ENCODE data around the gene CACNA1H. TPM values are rescaled to one million over a fixed set of nuclear protein-coding genes. Genes with fewer than 3 reads are reported as not detected.

CACNA1H gene
- total RNA-seq, 1 donor from 2014 or later = 6.7 TPM

DNA sequence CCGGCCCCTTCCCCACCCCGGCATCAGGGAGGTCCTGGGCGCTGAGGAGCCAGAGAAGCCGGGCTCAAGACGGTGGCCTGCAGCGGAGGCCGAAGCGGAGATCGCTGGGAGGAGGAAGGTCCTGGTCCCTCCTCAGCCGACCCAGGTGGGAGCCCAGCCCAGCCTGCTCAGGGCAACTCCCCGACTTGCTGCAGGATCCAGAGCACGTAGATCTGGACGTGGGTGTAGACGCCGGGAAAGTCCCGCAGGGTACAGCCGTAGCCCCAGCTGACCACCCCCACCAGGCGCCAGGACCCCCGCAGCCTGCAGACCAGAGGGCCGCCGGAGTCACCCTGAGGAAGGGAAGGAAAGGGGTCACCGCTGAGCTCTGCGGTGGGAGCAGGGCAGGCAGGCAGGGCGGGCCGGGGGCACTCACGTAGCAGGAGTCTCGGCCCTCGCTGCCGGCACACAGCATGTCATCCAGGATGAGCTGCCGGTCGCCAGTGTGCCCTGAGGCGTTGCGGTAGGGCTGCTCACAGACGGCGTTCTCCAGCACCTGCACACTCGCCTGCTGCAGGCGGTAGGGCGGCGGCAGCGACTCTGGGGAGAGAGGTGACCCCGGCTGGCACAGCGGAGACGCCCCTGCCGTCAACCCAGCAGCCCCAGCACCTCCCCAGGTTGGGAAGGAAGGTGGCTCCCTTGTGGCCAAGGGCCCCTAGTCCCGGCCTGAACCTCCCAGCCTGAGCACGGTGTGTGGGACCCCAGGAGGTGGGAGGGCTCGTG is 108.4 kb downstream of the CACNA1H start:
- TF ChIP-seq, protein P1, sequence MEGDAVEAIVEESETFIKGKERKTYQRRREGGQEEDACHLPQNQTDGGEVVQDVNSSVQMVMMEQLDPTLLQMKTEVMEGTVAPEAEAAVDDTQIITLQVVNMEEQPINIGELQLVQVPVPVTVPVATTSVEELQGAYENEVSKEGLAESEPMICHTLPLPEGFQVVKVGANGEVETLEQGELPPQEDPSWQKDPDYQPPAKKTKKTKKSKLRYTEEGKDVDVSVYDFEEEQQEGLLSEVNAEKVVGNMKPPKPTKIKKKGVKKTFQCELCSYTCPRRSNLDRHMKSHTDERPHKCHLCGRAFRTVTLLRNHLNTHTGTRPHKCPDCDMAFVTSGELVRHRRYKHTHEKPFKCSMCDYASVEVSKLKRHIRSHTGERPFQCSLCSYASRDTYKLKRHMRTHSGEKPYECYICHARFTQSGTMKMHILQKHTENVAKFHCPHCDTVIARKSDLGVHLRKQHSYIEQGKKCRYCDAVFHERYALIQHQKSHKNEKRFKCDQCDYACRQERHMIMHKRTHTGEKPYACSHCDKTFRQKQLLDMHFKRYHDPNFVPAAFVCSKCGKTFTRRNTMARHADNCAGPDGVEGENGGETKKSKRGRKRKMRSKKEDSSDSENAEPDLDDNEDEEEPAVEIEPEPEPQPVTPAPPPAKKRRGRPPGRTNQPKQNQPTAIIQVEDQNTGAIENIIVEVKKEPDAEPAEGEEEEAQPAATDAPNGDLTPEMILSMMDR (IDR thresholded peaks at IDR 0.05; ENCODE audit: insufficient read depth, low read length, poor library complexity, severe bottlenecking) = no peak
- Histone ChIP-seq H3K36me3 (ENCODE audit: control insufficient read depth, insufficient read depth, low read length) (no peaks in the 10 kb centered on the region), H3K27me3 (ENCODE audit: control insufficient read depth, insufficient read depth, low read length) (peaks cover 48% of the 10 kb centered on the region), H3K4me3 (ENCODE audit: low read depth, low read length) (no peak overlapping the region)
- DNase-seq (ENCODE audit: low read depth) = no peak

- Histone ChIP-seq H3K27me3 (ENCODE audit: control insufficient read depth, insufficient read depth, low read length) (peaks cover 48% of the 10 kb centered on the region), H3K36me3 (ENCODE audit: control insufficient read depth, insufficient read depth, low read length) (no peaks in the 10 kb centered on the region), H3K4me3 (ENCODE audit: low read depth, low read length) (no peak overlapping the region)
- no peak for DNase-seq (ENCODE audit: low read depth)
- TF ChIP-seq, protein P1 (IDR thresholded peaks at IDR 0.05; ENCODE audit: insufficient read depth, low read length, poor library complexity, severe bottlenecking) = no peak
Observed at GRCh38 chr16:1262210-1262845, 109.4 kb downstream of the CACNA1H start.

- Histone ChIP-seq H3K4me3 (ENCODE audit: low read depth, low read length) (no peak overlapping the region), H3K27me3 (ENCODE audit: control insufficient read depth, insufficient read depth, low read length) (peaks cover 48% of the 10 kb centered on the region), H3K36me3 (ENCODE audit: control insufficient read depth, insufficient read depth, low read length) (no peaks in the 10 kb centered on the region)
- TF ChIP-seq, protein P1 (IDR thresholded peaks at IDR 0.05; ENCODE audit: insufficient read depth, low read length, poor library complexity, severe bottlenecking) = no peak
- no peak for DNase-seq (ENCODE audit: low read depth)
Observed at GRCh38 chr16:1262846-1263221, 109.9 kb downstream of the CACNA1H start.

- no peak for DNase-seq (ENCODE audit: low read depth)
- TF ChIP-seq, protein P1 (IDR thresholded peaks at IDR 0.05; ENCODE audit: insufficient read depth, low read length, poor library complexity, severe bottlenecking) = no peak
- H3K4me3 ChIP-seq (ENCODE audit: low read depth, low read length) = no peak overlapping the region
- peaks cover 47% of the 10 kb centered on the region for H3K27me3 ChIP-seq (ENCODE audit: control insufficient read depth, insufficient read depth, low read length)
- no peaks in the 10 kb centered on the region for H3K36me3 ChIP-seq (ENCODE audit: control insufficient read depth, insufficient read depth, low read length)
Observed at GRCh38 chr16:1263591-1264344, 110.9 kb downstream of the CACNA1H start.

- no peak for DNase-seq (ENCODE audit: low read depth)
- H3K36me3 ChIP-seq (ENCODE audit: control insufficient read depth, insufficient read depth, low read length) = no peaks in the 10 kb centered on the region
- H3K27me3 ChIP-seq (ENCODE audit: control insufficient read depth, insufficient read depth, low read length) = peaks cover 40% of the 10 kb centered on the region
- no peak overlapping the region for H3K4me3 ChIP-seq (ENCODE audit: low read depth, low read length)
- TF ChIP-seq, protein P1 (IDR thresholded peaks at IDR 0.05; ENCODE audit: insufficient read depth, low read length, poor library complexity, severe bottlenecking) = no peak
Observed at GRCh38 chr16:1264345-1265089, 111.6 kb downstream of the CACNA1H start.
